HepG2 (cell line): ENCODE data around the gene LRRIQ4. TPM values are rescaled to one million over a fixed set of nuclear protein-coding genes. Genes with fewer than 3 reads are reported as not detected.

Experiments used
- ATAC-seq: fragments of 200-7000 bp; cut with Tn5 transposase; 3 replicates; pipeline ENCODE4 v1.9.1; 2020; ENCODE audit warnings: mild to moderate bottlenecking, moderate library complexity
- BruUV-seq: library from RNA; stranded (reverse); fragments of 400-500 nt; replicated peaks from 2 replicates; lab custom pipeline; 2021; lab: Mats Ljungman, UMichigan
- CTCF ChIA-PET: fragments of 300-600 bp; formaldehyde crosslinking; extraction: SDS; loops from one replicate; lab custom pipeline; 2021; ENCODE audit warnings: low total read pairs, inconsistent platforms, low intra/inter-chr PET ratio; lab: Yijun Ruan, JAX
- POLR2A ChIA-PET: fragments of 350-600 bp; sonication (Branson Sonifier 250); formaldehyde crosslinking; loops from one replicate; lab custom pipeline; 2020; ENCODE audit warnings: antibody characterized with exemption, inconsistent platforms; lab: Yijun Ruan, JAX
- DNase-seq: peaks from one replicate; pipeline ENCODE4 v3.0.0-alpha.2; 2015; ENCODE audit warnings: low spot score
- FAIRE-seq: peaks from 3 replicates; lab custom pipeline; 2011; peaks lifted over from hg19 to GRCh38; lab: Jason Lieb, UNC
- H2AFZ ChIP-seq: one replicate; pipeline ENCODE4 v1.6.1; 2011; ENCODE audit warnings: low read length, inconsistent platforms
- H3K27ac ChIP-seq: fragments of 300-600 bp; 3 replicates; pipeline ENCODE4 v1.8.0; 2011; ENCODE audit warnings: mixed run types, mild to moderate bottlenecking, mixed read lengths, low read length, inconsistent platforms; ENCODE audit not compliant: insufficient read depth; ENCODE audit errors: extremely low read length
- H3K27me3 ChIP-seq, 2 experiments: fragments of 200-600 bp in 1 of 2; 2 replicates in 1 of 2; 3 replicates in 1 of 2; pipeline versions ENCODE4 v1.6.0 to v1.8.0; 2011; ENCODE audit warnings: low read length in 2 of 2, mild to moderate bottlenecking in 2 of 2, moderate library complexity in 2 of 2, inconsistent platforms in 1 of 2; ENCODE audit not compliant: insufficient read depth in 2 of 2, control insufficient read depth in 1 of 2
- H3K36me3 ChIP-seq, 2 experiments: fragments of 200-600 bp in 1 of 2; replicated peaks in 1 of 2; 2 replicates in 1 of 2; 3 replicates in 1 of 2; pipeline versions ENCODE4 v1.5.1 to v1.8.0; 2011; ENCODE audit warnings: low read length in 2 of 2, inconsistent platforms in 1 of 2; ENCODE audit not compliant: insufficient read depth in 2 of 2, control insufficient read depth in 1 of 2
- H3K4me1 ChIP-seq: 2 replicates; pipeline ENCODE4 v1.5.1; 2012; ENCODE audit warnings: low read length, inconsistent platforms; ENCODE audit not compliant: insufficient read depth
- H3K4me2 ChIP-seq: 2 replicates; pipeline ENCODE4 v1.6.0; 2011; ENCODE audit warnings: low read depth, low read length, inconsistent platforms
- H3K4me3 ChIP-seq, 3 experiments: fragments of 200-600 bp in 1 of 3; sonication (generic), shearing (Covaris generic) in 1 of 3; replicated peaks in 1 of 3; 2 replicates each; pipeline ENCODE4 v1.5.1; 2011 to 2016; ENCODE audit warnings: low read length in 3 of 3, inconsistent platforms in 2 of 3, low read depth in 2 of 3, mild to moderate bottlenecking in 2 of 3, control low read depth in 1 of 3, mixed read lengths in 1 of 3; ENCODE audit not compliant: insufficient read depth in 1 of 3
- H3K79me2 ChIP-seq: one replicate; pipeline ENCODE4 v1.6.1; 2011; ENCODE audit warnings: low read length, inconsistent platforms; ENCODE audit not compliant: insufficient read depth
- H3K9ac ChIP-seq: 2 replicates; pipeline ENCODE4 v1.6.0; 2011; ENCODE audit warnings: mild to moderate bottlenecking, low read depth, low read length, inconsistent platforms; ENCODE audit not compliant: insufficient read depth
- H3K9me3 ChIP-seq: 2 replicates; pipeline ENCODE4 v1.5.1; 2012; ENCODE audit warnings: mild to moderate bottlenecking, low read length
- H4K20me1 ChIP-seq: 2 replicates; pipeline ENCODE4 v1.6.0; 2011; ENCODE audit warnings: inconsistent platforms, mild to moderate bottlenecking, low read length, moderate library complexity; ENCODE audit not compliant: insufficient read depth
- ARNT ChIP-seq: fragments of 450-650 bp; IDR thresholded peaks from 2 replicates; pipeline ENCODE4 v1.6.1; 2017
- BRF2 ChIP-seq: sonication (generic); formaldehyde crosslinking; IDR thresholded peaks from 2 replicates; pipeline ENCODE4 v1.8.1; 2022; ENCODE audit warnings: mild to moderate bottlenecking, missing genetic modification reagents
- CREB3 ChIP-seq: sonication (generic); formaldehyde crosslinking; IDR thresholded peaks from 2 replicates; pipeline ENCODE4 v1.5.0; 2020; ENCODE audit warnings: missing genetic modification reagents
- GABPB1 ChIP-seq: IDR thresholded peaks from 2 replicates; pipeline ENCODE4 v1.6.1; 2016; ENCODE audit warnings: mild to moderate bottlenecking, missing genetic modification reagents, moderate library complexity, missing compliant biosample characterization
- IRF2 ChIP-seq: IDR thresholded peaks from 2 replicates; pipeline ENCODE4 v1.6.1; 2018; ENCODE audit warnings: missing genetic modification reagents, missing compliant biosample characterization
- LBX2 ChIP-seq: sonication (generic); formaldehyde crosslinking; IDR thresholded peaks from 2 replicates; pipeline ENCODE4 v1.5.0; 2020; ENCODE audit warnings: missing genetic modification reagents, mild to moderate bottlenecking, borderline replicate concordance
- MIER3 ChIP-seq: IDR thresholded peaks from 2 replicates; pipeline ENCODE4 v1.6.1; 2016; ENCODE audit warnings: missing compliant biosample characterization, borderline replicate concordance
- PAWR ChIP-seq: sonication (generic); formaldehyde crosslinking; IDR thresholded peaks from 2 replicates; pipeline ENCODE4 v1.4.0; 2020; ENCODE audit warnings: missing genetic modification reagents, mild to moderate bottlenecking, borderline replicate concordance
- PHF8 ChIP-seq: sonication (generic); formaldehyde crosslinking; IDR thresholded peaks from 2 replicates; pipeline ENCODE4 v1.5.0; 2020; ENCODE audit warnings: missing genetic modification reagents
- PLRG1 ChIP-seq: fragments of 450-650 bp; conservative IDR thresholded peaks from 2 replicates; pipeline ENCODE4 v1.6.1; 2016
- SP2 ChIP-seq: sonication (generic); formaldehyde crosslinking; IDR thresholded peaks from 2 replicates; pipeline ENCODE4 v1.5.1; 2020; ENCODE audit warnings: mild to moderate bottlenecking, missing genetic modification reagents
- SRSF9 ChIP-seq: fragments of 200-400 bp; formaldehyde crosslinking; IDR thresholded peaks from 2 replicates; pipeline ENCODE4 v1.6.1; 2018; ENCODE audit warnings: borderline replicate concordance, mild to moderate bottlenecking, low read depth, low read length; ENCODE audit not compliant: insufficient read depth, poor library complexity, severe bottlenecking
- TCF7 ChIP-seq: sonication (generic); IDR thresholded peaks from 2 replicates; pipeline ENCODE4 v1.6.1; 2016; ENCODE audit warnings: antibody characterized with exemption, low read depth
- TFAP4 ChIP-seq: sonication (generic); IDR thresholded peaks from 2 replicates; pipeline ENCODE4 v1.6.1; 2016; ENCODE audit warnings: low read depth, borderline replicate concordance
- ZKSCAN8 ChIP-seq: IDR thresholded peaks from 2 replicates; pipeline ENCODE4 v1.6.1; 2016; ENCODE audit warnings: borderline replicate concordance, missing genetic modification reagents, missing compliant biosample characterization
- ZNF362 ChIP-seq: sonication (generic); formaldehyde crosslinking; IDR thresholded peaks from 2 replicates; pipeline ENCODE4 v1.4.0; 2020; ENCODE audit warnings: missing genetic modification reagents, mild to moderate bottlenecking, borderline replicate concordance
- ZNF589 ChIP-seq: sonication (generic); formaldehyde crosslinking; conservative IDR thresholded peaks from 2 replicates; pipeline ENCODE4 v1.8.0; 2022; ENCODE audit warnings: mild to moderate bottlenecking, moderate library complexity, missing genetic modification reagents
- WGBS: methylation state at CpG from one replicate; pipeline ENCODE4 v1.1.6; 2017; ENCODE audit warnings: low lambda C conversion rate; 5-methylcytosine and 5-hydroxymethylcytosine counted together
- in situ Hi-C: cut with HindIII; loops from 2 replicates; pipeline ENCODE4 v1.10.0; 2017; ENCODE audit warnings: low pct_unique_long_range_greater_than_20kb; ENCODE audit not compliant: extremely low pct_ligation_motif_present
- intact Hi-C: fragments of 100-400 bp; cut with micrococcal nuclease; formaldehyde crosslinking; loops from one replicate; pipeline ENCODE4 v1.10.0; 2022; ENCODE audit not compliant: unreplicated experiment
- polyA plus RNA-seq, 8 experiments: library from polyadenylated mRNA; depleted of rRNA in 3 of 8; stranded (reverse) in 7 of 8; unstranded in 1 of 8; fragments of >200 nt; fragmentation: Illumina TruSeq in 4 of 8; extraction: Trizol in 4 of 8; gene quantifications; 2 replicates each; pipeline versions ENCODE4 v1.2.1 to v1.2.3, GENCODE V29; 2011 to 2016; ENCODE audit warnings: low read depth in 4 of 8, missing spikeins in 1 of 8, mixed read lengths in 1 of 8; ENCODE audit not compliant: insufficient read depth in 1 of 8
- total RNA-seq, 5 experiments: library from RNA; depleted of rRNA; stranded (reverse); fragments of >200 nt; fragmentation: Illumina TruSeq; extraction: Trizol; gene quantifications; 2 replicates each; pipeline ENCODE4 v1.2.3, GENCODE V29; 2016; ENCODE audit warnings: low read depth in 1 of 5

LRRIQ4 gene
- total and polyA plus RNA-seq, 2 of the 13 experiments (the other 11 are each of a cell fraction or from before 2014, with no cell fraction given): not detected

- DNase-seq (no peak), FAIRE-seq (no peak), ATAC-seq (no peak)
- no peak overlapping the region for H2AFZ ChIP-seq
- H3K36me3 ChIP-seq: no peaks in the 10 kb centered on the region
- H3K9ac ChIP-seq: no peak overlapping the region
- H3K27ac ChIP-seq: no peak overlapping the region
- TF ChIP-seq ZNF589 (CRISPR knock-in tag) (no peak), ZNF362 (CRISPR knock-in tag) (no peak), CREB3 (CRISPR knock-in tag) (no peak), TFAP4 (no peak), GABPB1 (CRISPR knock-in tag) (no peak), PAWR (no peak), PLRG1 (no peak), BRF2 (CRISPR knock-in tag) (no peak), ZKSCAN8 (CRISPR knock-in tag) (no peak), ARNT (no peak), IRF2 (CRISPR knock-in tag) (no peak), SRSF9 (no peak), PHF8 (no peak), TCF7 (no peak), LBX2 (CRISPR knock-in tag) (no peak), MIER3 (CRISPR knock-in tag) (no peak), SP2 (no peak)
- peaks cover 0 to 1% of the 10 kb centered on the region in 2 experiments; a peak in 2 of 5 replicates for H3K27me3 ChIP-seq
- H3K79me2 ChIP-seq: no peaks in the 10 kb centered on the region
- no peaks in the 10 kb centered on the region for H3K4me1 ChIP-seq
- H3K9me3 ChIP-seq: no peaks in the 10 kb centered on the region
- CTCF ChIA-PET: no interaction called here
- POLR2A ChIA-PET: no interaction called here
- 49% methylated on average over 8 of the region's 8 CpGs for WGBS
- no peaks in the 10 kb centered on the region for H4K20me1 ChIP-seq
- H3K4me2 ChIP-seq: no peak overlapping the region
- no TSS peak for BruUV-seq
- in situ Hi-C loops (no loop called here), intact Hi-C loops (no loop called here)
- H3K4me3 ChIP-seq: no peak overlapping the region
Measured at GRCh38 chr3:169879013-169879557, 66.4 kb downstream of the LRRIQ4 start.
